Body of pancreas (tissue), 4 donors: ENCODE measurements around the gene ZNF500. TPM values are rescaled to one million over a fixed set of nuclear protein-coding genes. Genes with fewer than 3 reads are reported as not detected.

ENCODE experiments used
- ATAC-seq: fragments of 150-250 bp; one replicate; pipeline ENCODE4 v1.9.1; 2016
- DNase-seq, 4 donors: peaks; one replicate each; pipeline ENCODE4 v3.0.0-alpha.2; 2019
- H3K27ac ChIP-seq, 4 donors: fragments of 200-600 bp; sonication (generic); 1 replicate in 3 of 4; 2 replicates in 1 of 4; pipeline versions ENCODE4 v1.5.1 to v1.6.1; 2016 to 2019; ENCODE audit warnings: mild to moderate bottlenecking in 1 of 4, mixed read lengths in 1 of 4, moderate library complexity in 1 of 4
- H3K27me3 ChIP-seq, 2 donors: fragments of 200-600 bp; sonication (generic); one replicate each; pipeline ENCODE4 v1.6.0; 2016; ENCODE audit warnings: mild to moderate bottlenecking in 1 of 2
- H3K36me3 ChIP-seq, 2 donors: fragments of 200-600 bp; sonication (generic); replicated peaks in 1 of 2; 2 replicates each; pipeline ENCODE4 v1.5.1; 2016; ENCODE audit warnings: low read depth in 2 of 2; ENCODE audit not compliant: insufficient read depth in 1 of 2
- H3K4me1 ChIP-seq: fragments of 200-600 bp; sonication (generic); one replicate; pipeline ENCODE4 v1.6.0; 2016
- H3K4me3 ChIP-seq, 2 donors: fragments of 200-600 bp; sonication (generic); 1 replicate in 1 of 2; 2 replicates in 1 of 2; pipeline ENCODE4 v1.5.1; 2016 to 2019
- H3K9me3 ChIP-seq, 3 donors: fragments of 200-600 bp; sonication (generic); 1 replicate in 2 of 3; 2 replicates in 1 of 3; pipeline ENCODE4 v1.5.1; 2016
- CTCF ChIP-seq, 7 experiments: fragments of 450-650 bp in 4 of 7; fragments of 200-600 bp in 3 of 7; sonication (generic) in 3 of 7; IDR thresholded peaks; one replicate each; pipeline ENCODE4 v1.5.1; 2016 to 2019; ENCODE audit warnings: antibody characterized with exemption in 7 of 7
- POLR2A ChIP-seq, 3 donors: fragments of 450-650 bp; IDR thresholded peaks; one replicate each; pipeline ENCODE4 v1.6.1; 2016; ENCODE audit warnings: antibody characterized with exemption in 3 of 3, mild to moderate bottlenecking in 2 of 3
- WGBS, 2 donors: methylation state at CpG; one replicate each; pipeline ENCODE4 v1.1.5; 2017; 5-methylcytosine and 5-hydroxymethylcytosine counted together
- intact Hi-C: fragments of 100-400 bp; cut with DNase I; formaldehyde crosslinking; loops from one replicate; pipeline ENCODE4 v1.15.1; 2023
- total RNA-seq, 2 donors: library from RNA; depleted of rRNA; stranded (reverse); fragments of >200 nt; gene quantifications; one replicate each; pipeline ENCODE4 v1.1.0, GENCODE V29; 2016

The ZNF500 gene
- total RNA-seq, 2 donors from 2014 or later, result 7.5 to 13.8 TPM

DNA sequence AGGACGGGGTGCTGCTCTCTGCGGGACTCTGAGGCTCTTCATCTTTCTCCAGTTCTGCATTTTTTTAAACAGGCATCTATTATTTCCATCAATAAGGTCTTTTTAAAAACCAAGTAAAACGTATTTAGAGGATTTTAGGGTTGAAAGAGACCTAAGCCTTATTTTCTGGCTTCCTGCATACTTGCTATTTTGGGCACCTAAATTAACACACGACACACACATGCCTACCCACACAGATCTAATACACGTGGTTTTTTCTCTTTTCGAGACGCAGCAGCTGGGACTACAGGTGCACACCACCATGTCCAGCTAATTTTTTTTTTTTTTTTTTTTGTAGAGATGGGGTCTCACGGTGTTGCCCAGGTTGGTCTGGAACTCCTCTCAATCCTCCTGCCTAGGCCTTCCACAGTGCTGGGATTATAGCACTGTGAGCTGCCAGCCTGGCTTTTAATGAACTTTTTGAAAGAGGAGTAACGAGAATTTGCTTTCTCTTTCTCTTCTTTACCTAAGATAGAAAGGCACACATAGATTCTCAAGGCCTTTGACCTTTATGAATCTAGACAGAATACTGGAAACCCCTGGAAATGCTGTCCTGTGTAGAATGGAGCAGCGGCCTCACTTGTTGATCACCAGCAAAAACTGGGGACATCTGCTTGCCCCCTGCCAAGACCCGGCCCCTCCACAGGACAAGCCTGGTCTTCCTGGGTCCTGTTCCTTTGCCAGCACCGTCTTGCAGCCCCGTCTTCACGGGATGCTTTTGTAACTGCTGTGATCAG, 18.9 kb downstream of the ZNF500 start:
- H3K4me1 ChIP-seq, result peaks cover 5% of the 10 kb centered on the region
- 78 to 84% methylated on average over 14 of the region's 14 CpGs for WGBS, 2 donors
- intact Hi-C loops, result no loop called here

GRCh38 chr16:4746991-4747574, 19.9 kb downstream of the ZNF500 start:
- DNase-seq, result no peak
- intact Hi-C loops, result no loop called here
- 58 to 61% methylated on average over 8 to 15 of the region's 15 CpGs for WGBS, 2 donors
- Histone ChIP-seq H3K4me1 (peaks cover 6% of the 10 kb centered on the region), H3K4me3 (no peak overlapping the region), H3K36me3 (peaks cover 6 to 7% of the 10 kb centered on the region in 2 donors), H3K27ac (no peak overlapping the region), H3K9me3 (no peaks in the 10 kb centered on the region), H3K27me3 (no peaks in the 10 kb centered on the region)
- TF ChIP-seq POLR2A (IDR thresholded peaks at IDR 0.05) (no peak), CTCF (IDR thresholded peaks at IDR 0.05) (no peak)
- ATAC-seq, result no peak

More for the DNA sequence above, 18.9 kb downstream of the ZNF500 start:
- TF ChIP-seq POLR2A (IDR thresholded peaks at IDR 0.05) (no peak), CTCF (IDR thresholded peaks at IDR 0.05) (no peak)
- H3K27ac ChIP-seq, result no peak overlapping the region
- H3K4me3 ChIP-seq, result no peak overlapping the region
- peaks cover 9 to 12% of the 10 kb centered on the region in 2 donors for H3K36me3 ChIP-seq
- H3K27me3 ChIP-seq, result no peaks in the 10 kb centered on the region
- H3K9me3 ChIP-seq, result no peaks in the 10 kb centered on the region
- ATAC-seq, result no peak
- no peak for DNase-seq

- peaks cover 0 to 5% of the 10 kb centered on the region in 2 donors for H3K36me3 ChIP-seq
- H3K9me3 ChIP-seq, result no peaks in the 10 kb centered on the region
- WGBS, 2 donors, result 60 to 78% methylated on average over 3 to 8 of the region's 8 CpGs
- H3K4me1 ChIP-seq, result peaks cover 6% of the 10 kb centered on the region
- no peaks in the 10 kb centered on the region for H3K27me3 ChIP-seq
- no peak overlapping the region for H3K27ac ChIP-seq
- ATAC-seq (no peak), DNase-seq (no peak)
- no peak overlapping the region for H3K4me3 ChIP-seq
- TF ChIP-seq POLR2A (IDR thresholded peaks at IDR 0.05), result no peak
- no peak for TF ChIP-seq CTCF (IDR thresholded peaks at IDR 0.05)
- intact Hi-C loops, result no loop called here
Measured at GRCh38 chr16:4746215-4746614, 20.7 kb downstream of the ZNF500 start.

- no peak overlapping the region for H3K4me3 ChIP-seq
- intact Hi-C loops, result no loop called here
- no peaks in the 10 kb centered on the region for H3K9me3 ChIP-seq
- DNase-seq (no peak), ATAC-seq (no peak)
- WGBS, 2 donors, result 88 to 89% methylated on average over 2 to 3 of the region's 3 CpGs
- no peaks in the 10 kb centered on the region for H3K27me3 ChIP-seq
- H3K27ac ChIP-seq, result no peak overlapping the region
- no peak for TF ChIP-seq CTCF (IDR thresholded peaks at IDR 0.05)
- TF ChIP-seq POLR2A (IDR thresholded peaks at IDR 0.05), result no peak
- peaks cover 0 to 1% of the 10 kb centered on the region in 2 donors for H3K36me3 ChIP-seq
- H3K4me1 ChIP-seq, result peaks cover 6% of the 10 kb centered on the region
Measured at GRCh38 chr16:4745274-4745569, 21.7 kb downstream of the ZNF500 start.
